Measurements from ENCODE around the gene ETV1.

- TF ChIP-seq CTCF (IDR thresholded peaks at IDR 0.05) (no peak), POLR2A (IDR thresholded peaks at IDR 0.05) (no peak), POLR2AphosphoS5 (IDR thresholded peaks at IDR 0.05; ENCODE audit: insufficient read depth in 1 of 2, low read depth in 1 of 2) (no peak)
Observed at GRCh38 chr7:13948019-13948801, 41.3 kb downstream of the ETV1 start.
